ENCODE data around the gene VTCN1. TPM values are rescaled to one million over a fixed set of nuclear protein-coding genes. Genes with fewer than 3 reads are reported as not detected.

The VTCN1 gene
- total RNA-seq, 4 donors from 2014 or later, result 1.7 to 9.4 (median 3.4) TPM

GRCh38 chr1:117235863-117236465, 25.2 kb upstream of the VTCN1 start:
- no peak for TF ChIP-seq CTCF (IDR thresholded peaks at IDR 0.05)
- TF ChIP-seq POLR2AphosphoS5 (IDR thresholded peaks at IDR 0.05), result no peak
- no peak for TF ChIP-seq EP300 (IDR thresholded peaks at IDR 0.05)
- no peak for TF ChIP-seq POLR2A (IDR thresholded peaks at IDR 0.05)
- H3K4me3 ChIP-seq, result no peak overlapping the region
- H3K36me3 ChIP-seq, result no peaks in the 10 kb centered on the region
- H3K27me3 ChIP-seq, result no peaks in the 10 kb centered on the region
- 79% methylated on average over 2 of the region's 2 CpGs for WGBS
- no peaks in the 10 kb centered on the region for H3K9me3 ChIP-seq
- no peak overlapping the region for H3K27ac ChIP-seq
- DNase-seq (ENCODE audit: low spot score in 2 of 2), result no peak
- H3K4me1 ChIP-seq, result peaks cover 11% of the 10 kb centered on the region

GRCh38 chr1:117232531-117232930, 21.8 kb upstream of the VTCN1 start:
- TF ChIP-seq EP300 (IDR thresholded peaks at IDR 0.05), result no peak
- no peak for TF ChIP-seq CTCF (IDR thresholded peaks at IDR 0.05)
- TF ChIP-seq POLR2AphosphoS5 (IDR thresholded peaks at IDR 0.05), result no peak
- no peak for TF ChIP-seq POLR2A (IDR thresholded peaks at IDR 0.05)
- Histone ChIP-seq H3K27ac (no peak overlapping the region), H3K36me3 (no peaks in the 10 kb centered on the region), H3K4me1 (peaks cover 11% of the 10 kb centered on the region), H3K4me3 (no peak overlapping the region), H3K9me3 (no peaks in the 10 kb centered on the region), H3K27me3 (no peaks in the 10 kb centered on the region)
- no peak for DNase-seq (ENCODE audit: low spot score in 2 of 2)
- WGBS, result 61% methylated on average over 2 of the region's 2 CpGs

- TF ChIP-seq EP300 (IDR thresholded peaks at IDR 0.05), result no peak
- no peak for TF ChIP-seq CTCF (IDR thresholded peaks at IDR 0.05)
- no peak for TF ChIP-seq POLR2AphosphoS5 (IDR thresholded peaks at IDR 0.05)
- TF ChIP-seq POLR2A (IDR thresholded peaks at IDR 0.05), result no peak
- WGBS, result 42% methylated on average over 4 of the region's 4 CpGs
- Histone ChIP-seq H3K9me3 (no peaks in the 10 kb centered on the region), H3K4me1 (peaks cover 11% of the 10 kb centered on the region), H3K27me3 (no peaks in the 10 kb centered on the region), H3K36me3 (no peaks in the 10 kb centered on the region), H3K27ac (peak overlapping the region; percentile 20), H3K4me3 (no peak overlapping the region)
- no peak for DNase-seq (ENCODE audit: low spot score in 2 of 2)
These were observed 21.1 kb upstream of the VTCN1 start for GRCh38 chr1:117231748-117232373.

GRCh38 chr1:117231312-117231711, 20.6 kb upstream of the VTCN1 start:
- 28% methylated on average over 2 of the region's 2 CpGs for WGBS
- DNase-seq (ENCODE audit: low spot score in 2 of 2), result no peak
- Histone ChIP-seq H3K27me3 (no peaks in the 10 kb centered on the region), H3K27ac (peak overlapping the region; percentile 20), H3K4me1 (peaks cover 11% of the 10 kb centered on the region), H3K4me3 (no peak overlapping the region), H3K36me3 (no peaks in the 10 kb centered on the region), H3K9me3 (no peaks in the 10 kb centered on the region)
- TF ChIP-seq POLR2A (IDR thresholded peaks at IDR 0.05), result no peak
- TF ChIP-seq CTCF (IDR thresholded peaks at IDR 0.05), result no peak
- no peak for TF ChIP-seq POLR2AphosphoS5 (IDR thresholded peaks at IDR 0.05)
- TF ChIP-seq EP300 (IDR thresholded peaks at IDR 0.05), result no peak

GRCh38 chr1:117229217-117229616, 18.5 kb upstream of the VTCN1 start:
- no peaks in the 10 kb centered on the region for H3K36me3 ChIP-seq
- TF ChIP-seq EP300 (IDR thresholded peaks at IDR 0.05) (no peak), CTCF (IDR thresholded peaks at IDR 0.05) (no peak), POLR2AphosphoS5 (IDR thresholded peaks at IDR 0.05) (no peak), POLR2A (IDR thresholded peaks at IDR 0.05) (no peak)
- no peak overlapping the region for H3K4me3 ChIP-seq
- no peak for DNase-seq (ENCODE audit: low spot score in 2 of 2)
- no peaks in the 10 kb centered on the region for H3K9me3 ChIP-seq
- 78% methylated on average over 3 of the region's 3 CpGs for WGBS
- H3K27me3 ChIP-seq, result no peaks in the 10 kb centered on the region
- peaks cover 11% of the 10 kb centered on the region for H3K4me1 ChIP-seq
- H3K27ac ChIP-seq, result no peak overlapping the region

Measured in suprapubic skin (tissue), 4 donors.